Transverse colon (tissue), 4 donors: ENCODE data around the gene PICK1.

Source experiments
- CTCF ChIP-seq, 5 experiments: fragments of 200-600 bp in 3 of 5; fragments of 450-650 bp in 2 of 5; sonication (generic) in 3 of 5; IDR thresholded peaks; 1 replicate in 2 of 5; 2 replicates in 3 of 5; pipeline ENCODE4 v1.5.1; 2016 to 2017; ENCODE audit warnings: antibody characterized with exemption in 5 of 5, inconsistent platforms in 3 of 5, mild to moderate bottlenecking in 2 of 5, moderate library complexity in 1 of 5
- POLR2A ChIP-seq: fragments of 450-650 bp; IDR thresholded peaks from one replicate; pipeline ENCODE4 v1.6.1; 2016; ENCODE audit warnings: antibody characterized with exemption, mild to moderate bottlenecking, moderate library complexity
- POLR2AphosphoS5 ChIP-seq, 3 donors: sonication (generic); formaldehyde crosslinking; IDR thresholded peaks; one replicate each; pipeline ENCODE4 v1.6.1; 2016; ENCODE audit warnings: antibody characterized with exemption in 3 of 3

GRCh38 chr22:38097058-38097457 lies 39.9 kb downstream of the PICK1 start:
- TF ChIP-seq CTCF (IDR thresholded peaks at IDR 0.05) (no peak), POLR2AphosphoS5 (IDR thresholded peaks at IDR 0.05) (no peak), POLR2A (no peak)
